Erythroblast (primary cell): ENCODE results near the gene IL15.

Source experiments
- GATA1 ChIP-seq: IDR thresholded peaks from 2 replicates; pipeline ENCODE4 v1.6.1; 2011; ENCODE audit warnings: low read depth, mild to moderate bottlenecking, control low read depth, low read length, moderate library complexity
- POLR2A ChIP-seq: IDR thresholded peaks from 2 replicates; pipeline ENCODE4 v1.6.1; 2011; ENCODE audit warnings: mild to moderate bottlenecking, low read length

GRCh38 chr4:141636082-141636770, at the start of gene IL15:
- no peak for TF ChIP-seq POLR2A
- TF ChIP-seq GATA1 = no peak
